SK-N-SH treated with all-trans-retinoic acid at 6 μM for 48 hours (cell line): ENCODE measurements around the gene HES6.

Experiments used
- ATAC-seq: fragments of 200-7000 bp; cut with Tn5 transposase; 3 replicates; pipeline ENCODE4 v1.9.1; 2020; ENCODE audit warnings: mild to moderate bottlenecking, moderate library complexity
- CSDC2 ChIP-seq: fragments of 250-450 bp; sonication (Bioruptor Pico); IDR thresholded peaks from 2 replicates; pipeline ENCODE4 v1.5.0; 2020; ENCODE audit warnings: mild to moderate bottlenecking, moderate library complexity
- ESRRG ChIP-seq: fragments of 250-450 bp; sonication (Bioruptor Pico); IDR thresholded peaks from 2 replicates; pipeline ENCODE4 v1.6.1; 2021; ENCODE audit warnings: mild to moderate bottlenecking
- PPARA ChIP-seq: fragments of 250-450 bp; sonication (Bioruptor Pico); IDR thresholded peaks from 2 replicates; pipeline ENCODE4 v1.5.0; 2020; ENCODE audit warnings: mild to moderate bottlenecking, borderline replicate concordance
- RARB ChIP-seq: fragments of 250-450 bp; sonication (Bioruptor Pico); IDR thresholded peaks from 2 replicates; pipeline ENCODE4 v1.8.0; 2021; ENCODE audit warnings: mild to moderate bottlenecking, moderate library complexity
- TCF4 ChIP-seq: fragments of 250-450 bp; sonication (Bioruptor Pico); IDR thresholded peaks from 2 replicates; pipeline ENCODE4 v1.8.0; 2021; ENCODE audit warnings: mild to moderate bottlenecking, moderate library complexity, borderline replicate concordance
- TSHZ2 ChIP-seq: fragments of 250-450 bp; sonication (Bioruptor Pico); IDR thresholded peaks from 2 replicates; pipeline ENCODE4 v1.5.0; 2020; ENCODE audit warnings: mild to moderate bottlenecking, moderate library complexity
- ZC3H10 ChIP-seq: fragments of 250-450 bp; sonication (Bioruptor Pico); IDR thresholded peaks from 2 replicates; pipeline ENCODE4 v1.5.1; 2021; ENCODE audit warnings: mild to moderate bottlenecking, moderate library complexity
- ZNF565 ChIP-seq: fragments of 450-650 bp; formaldehyde crosslinking; conservative IDR thresholded peaks from 2 replicates; pipeline ENCODE4 v1.5.0; 2020; ENCODE audit warnings: low read depth, mild to moderate bottlenecking, moderate library complexity
- ZNF8 ChIP-seq: fragments of 450-650 bp; formaldehyde crosslinking; IDR thresholded peaks from 2 replicates; pipeline ENCODE4 v1.5.0; 2020; ENCODE audit warnings: mild to moderate bottlenecking, moderate library complexity

HES6 gene

GRCh38 chr2:238190445-238190844 lies 49.4 kb downstream of the HES6 start:
- TF ChIP-seq RARB (CRISPR knock-in tag) (no peak), PPARA (CRISPR knock-in tag) (no peak), ZC3H10 (CRISPR knock-in tag) (no peak), ESRRG (no peak), TCF4 (CRISPR knock-in tag) (no peak), TSHZ2 (CRISPR knock-in tag) (no peak), CSDC2 (CRISPR knock-in tag) (no peak), ZNF565 (CRISPR knock-in tag) (no peak), ZNF8 (CRISPR knock-in tag) (no peak)
- TF ChIP-seq, all 23 proteins: peak for 0
- no peak for ATAC-seq
